ENCODE data around the gene LMCD1. TPM values are rescaled to one million over a fixed set of nuclear protein-coding genes. Genes with fewer than 3 reads are reported as not detected.

The LMCD1 gene
- total RNA-seq, 2 experiments from 2014 or later, result 2.1 to 2.2 TPM

GRCh38 chr3:8460815-8461456, 40.7 kb upstream of the LMCD1 start:
- intact Hi-C loops (cut with micrococcal nuclease), result no loop called here
- H3K27ac Mint-ChIP-seq, result no peak overlapping the region
- CTCF ChIA-PET, result no interaction called here

GRCh38 chr3:8464668-8465067, 37.0 kb upstream of the LMCD1 start:
- H3K27ac Mint-ChIP-seq, result no peak overlapping the region
- POLR2A ChIA-PET, result no interaction called here
- no peak for ATAC-seq
- intact Hi-C loops (cut with micrococcal nuclease), result no loop called here
- no peak for DNase-seq
- CTCF ChIA-PET, result no interaction called here
- H3K4me3 Mint-ChIP-seq, result no peak overlapping the region
- peaks cover 20% of the 10 kb centered on the region for H3K27me3 Mint-ChIP-seq
- TF ChIP-seq CTCF (IDR thresholded peaks at IDR 0.05), result no peak
- H3K36me3 Mint-ChIP-seq (ENCODE audit: low read depth), result no peaks in the 10 kb centered on the region
- H3K4me1 Mint-ChIP-seq (ENCODE audit: low read depth), result no peaks in the 10 kb centered on the region
- H3K9me3 Mint-ChIP-seq, result no peaks in the 10 kb centered on the region

More at GRCh38 chr3:8460815-8461456, 40.7 kb upstream of the LMCD1 start:
- ATAC-seq, result no peak
- H3K4me3 Mint-ChIP-seq, result no peak overlapping the region
- no peaks in the 10 kb centered on the region for H3K36me3 Mint-ChIP-seq (ENCODE audit: low read depth)
- no peaks in the 10 kb centered on the region for H3K4me1 Mint-ChIP-seq (ENCODE audit: low read depth)
- POLR2A ChIA-PET, result no interaction called here
- TF ChIP-seq CTCF (IDR thresholded peaks at IDR 0.05), result no peak
- no peak for DNase-seq
- peaks cover 5% of the 10 kb centered on the region for H3K27me3 Mint-ChIP-seq
- no peaks in the 10 kb centered on the region for H3K9me3 Mint-ChIP-seq

DNA sequence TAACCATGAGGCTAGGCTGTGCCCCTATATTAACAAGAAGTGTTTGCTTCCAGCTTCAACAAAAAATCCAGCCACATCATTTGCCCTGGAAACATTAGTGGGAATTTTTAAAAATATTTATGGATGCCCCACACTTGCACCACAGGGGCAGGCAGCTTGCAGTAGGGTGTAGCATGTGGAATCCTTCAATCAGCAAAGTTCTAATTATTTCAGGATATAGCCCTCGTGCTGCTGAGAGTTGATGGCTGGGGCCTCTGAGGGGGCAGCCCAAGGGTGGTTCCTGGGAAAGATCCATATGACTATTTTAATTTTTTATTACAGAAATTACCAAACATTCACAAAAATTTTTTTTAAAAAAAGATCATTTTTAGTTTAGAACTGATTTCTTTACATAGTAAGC, 35.1 kb upstream of the LMCD1 start:
- no peak for DNase-seq
- intact Hi-C loops (cut with micrococcal nuclease), result no loop called here
- H3K36me3 Mint-ChIP-seq (ENCODE audit: low read depth), result no peaks in the 10 kb centered on the region
- no peak for ATAC-seq
- peaks cover 18% of the 10 kb centered on the region for H3K27me3 Mint-ChIP-seq
- ChIA-PET CTCF (no interaction called here), POLR2A (no interaction called here)
- no peaks in the 10 kb centered on the region for H3K4me1 Mint-ChIP-seq (ENCODE audit: low read depth)
- no peak for TF ChIP-seq CTCF (IDR thresholded peaks at IDR 0.05)
- no peaks in the 10 kb centered on the region for H3K9me3 Mint-ChIP-seq
- H3K27ac Mint-ChIP-seq, result no peak overlapping the region
- H3K4me3 Mint-ChIP-seq, result no peak overlapping the region

GRCh38 chr3:8470801-8471200, 30.8 kb upstream of the LMCD1 start:
- ChIA-PET POLR2A (no interaction called here), CTCF (no interaction called here)
- Mint-ChIP-seq H3K9me3 (no peaks in the 10 kb centered on the region), H3K4me3 (no peak overlapping the region), H3K27me3 (peaks cover 15% of the 10 kb centered on the region), H3K27ac (no peak overlapping the region), H3K36me3 (ENCODE audit: low read depth) (no peaks in the 10 kb centered on the region), H3K4me1 (ENCODE audit: low read depth) (no peaks in the 10 kb centered on the region)
- DNase-seq (no peak), ATAC-seq (no peak)
- intact Hi-C loops (cut with micrococcal nuclease), result no loop called here
- no peak for TF ChIP-seq CTCF (IDR thresholded peaks at IDR 0.05)

- Mint-ChIP-seq H3K27ac (no peak overlapping the region), H3K27me3 (peaks cover 7% of the 10 kb centered on the region), H3K9me3 (no peaks in the 10 kb centered on the region), H3K36me3 (ENCODE audit: low read depth) (no peaks in the 10 kb centered on the region), H3K4me1 (ENCODE audit: low read depth) (no peaks in the 10 kb centered on the region), H3K4me3 (no peak overlapping the region)
- intact Hi-C loops (cut with micrococcal nuclease), result no loop called here
- ATAC-seq, result no peak
- TF ChIP-seq CTCF (IDR thresholded peaks at IDR 0.05), result no peak
- POLR2A ChIA-PET, result no interaction called here
- no peak for DNase-seq
- CTCF ChIA-PET, result interaction anchor here (1.3 to 1.7 kb wide), 2 partner anchors 22 to 31 kb away, joined by 3 to 4 read pairs; no protein-coding TSS in a partner anchor
Observed at GRCh38 chr3:8472549-8472948, 29.1 kb upstream of the LMCD1 start.
